ENCODE data around the gene VPS52. TPM values are rescaled to one million over a fixed set of nuclear protein-coding genes. Genes with fewer than 3 reads are reported as not detected.

VPS52 gene
- total and polyA plus RNA-seq, 9 of the 15 experiments (the other 6 are each of a cell fraction or from before 2014, with no cell fraction given): 24.4 to 103 (median 40.2) TPM

GRCh38 chr6:33279971-33280511 lies 8.4 kb upstream of the VPS52 start (continued):
- TF ChIP-seq, protein P1, sequence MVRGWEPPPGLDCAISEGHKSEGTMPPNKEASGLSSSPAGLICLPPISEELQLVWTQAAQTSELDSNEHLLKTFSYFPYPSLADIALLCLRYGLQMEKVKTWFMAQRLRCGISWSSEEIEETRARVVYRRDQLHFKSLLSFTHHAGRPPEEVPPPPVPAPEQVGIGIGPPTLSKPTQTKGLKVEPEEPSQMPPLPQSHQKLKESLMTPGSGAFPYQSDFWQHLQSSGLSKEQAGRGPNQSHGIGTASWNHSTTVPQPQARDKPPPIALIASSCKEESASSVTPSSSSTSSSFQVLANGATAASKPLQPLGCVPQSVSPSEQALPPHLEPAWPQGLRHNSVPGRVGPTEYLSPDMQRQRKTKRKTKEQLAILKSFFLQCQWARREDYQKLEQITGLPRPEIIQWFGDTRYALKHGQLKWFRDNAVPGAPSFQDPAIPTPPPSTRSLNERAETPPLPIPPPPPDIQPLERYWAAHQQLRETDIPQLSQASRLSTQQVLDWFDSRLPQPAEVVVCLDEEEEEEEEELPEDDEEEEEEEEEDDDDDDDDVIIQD (CRISPR knock-in tag; IDR thresholded peaks at IDR 0.05): no peak
- TF ChIP-seq BCLAF1 (IDR thresholded peaks at IDR 0.05; ENCODE audit: borderline replicate concordance in 1 of 2, control insufficient read depth in 1 of 2, low read depth in 2 of 2, low read length in 1 of 2) (peak in 1 of 2 experiments; percentile 89; a peak in 2 of 4 replicates), FOXP1 (CRISPR knock-in tag; IDR thresholded peaks at IDR 0.05) (no peak), CREBBP (IDR thresholded peaks at IDR 0.05; ENCODE audit: low read depth, low read length) (no peak), HNRNPK (IDR thresholded peaks at IDR 0.05; ENCODE audit: low read depth, low read length, poor library complexity, severe bottlenecking) (no peak), SNIP1 (IDR thresholded peaks at IDR 0.05; ENCODE audit: low read depth) (no peak), NCOA6 (IDR thresholded peaks at IDR 0.05) (no peak), GTF2B (IDR thresholded peaks at IDR 0.05; ENCODE audit: extremely low read depth, insufficient read length) (no peak), NFIX (CRISPR knock-in tag; IDR thresholded peaks at IDR 0.05; ENCODE audit: low read depth) (no peak), BHLHE40 (IDR thresholded peaks at IDR 0.05; ENCODE audit: low read length) (peak; percentile 44), ZNF277 (CRISPR knock-in tag; IDR thresholded peaks at IDR 0.05; ENCODE audit: borderline replicate concordance) (no peak)
- TF ChIP-seq, protein P2, sequence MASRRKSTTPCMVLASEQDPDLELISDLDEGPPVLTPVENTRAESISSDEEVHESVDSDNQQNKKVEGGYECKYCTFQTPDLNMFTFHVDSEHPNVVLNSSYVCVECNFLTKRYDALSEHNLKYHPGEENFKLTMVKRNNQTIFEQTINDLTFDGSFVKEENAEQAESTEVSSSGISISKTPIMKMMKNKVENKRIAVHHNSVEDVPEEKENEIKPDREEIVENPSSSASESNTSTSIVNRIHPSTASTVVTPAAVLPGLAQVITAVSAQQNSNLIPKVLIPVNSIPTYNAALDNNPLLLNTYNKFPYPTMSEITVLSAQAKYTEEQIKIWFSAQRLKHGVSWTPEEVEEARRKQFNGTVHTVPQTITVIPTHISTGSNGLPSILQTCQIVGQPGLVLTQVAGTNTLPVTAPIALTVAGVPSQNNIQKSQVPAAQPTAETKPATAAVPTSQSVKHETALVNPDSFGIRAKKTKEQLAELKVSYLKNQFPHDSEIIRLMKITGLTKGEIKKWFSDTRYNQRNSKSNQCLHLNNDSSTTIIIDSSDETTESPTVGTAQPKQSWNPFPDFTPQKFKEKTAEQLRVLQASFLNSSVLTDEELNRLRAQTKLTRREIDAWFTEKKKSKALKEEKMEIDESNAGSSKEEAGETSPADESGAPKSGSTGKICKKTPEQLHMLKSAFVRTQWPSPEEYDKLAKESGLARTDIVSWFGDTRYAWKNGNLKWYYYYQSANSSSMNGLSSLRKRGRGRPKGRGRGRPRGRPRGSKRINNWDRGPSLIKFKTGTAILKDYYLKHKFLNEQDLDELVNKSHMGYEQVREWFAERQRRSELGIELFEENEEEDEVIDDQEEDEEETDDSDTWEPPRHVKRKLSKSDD (conservative IDR thresholded peaks at IDR 0.05; ENCODE audit: low read length): 0 out of 2 replicates have a peak, but pooled peaks have one; percentile 56
- TF ChIP-seq, protein P3, sequence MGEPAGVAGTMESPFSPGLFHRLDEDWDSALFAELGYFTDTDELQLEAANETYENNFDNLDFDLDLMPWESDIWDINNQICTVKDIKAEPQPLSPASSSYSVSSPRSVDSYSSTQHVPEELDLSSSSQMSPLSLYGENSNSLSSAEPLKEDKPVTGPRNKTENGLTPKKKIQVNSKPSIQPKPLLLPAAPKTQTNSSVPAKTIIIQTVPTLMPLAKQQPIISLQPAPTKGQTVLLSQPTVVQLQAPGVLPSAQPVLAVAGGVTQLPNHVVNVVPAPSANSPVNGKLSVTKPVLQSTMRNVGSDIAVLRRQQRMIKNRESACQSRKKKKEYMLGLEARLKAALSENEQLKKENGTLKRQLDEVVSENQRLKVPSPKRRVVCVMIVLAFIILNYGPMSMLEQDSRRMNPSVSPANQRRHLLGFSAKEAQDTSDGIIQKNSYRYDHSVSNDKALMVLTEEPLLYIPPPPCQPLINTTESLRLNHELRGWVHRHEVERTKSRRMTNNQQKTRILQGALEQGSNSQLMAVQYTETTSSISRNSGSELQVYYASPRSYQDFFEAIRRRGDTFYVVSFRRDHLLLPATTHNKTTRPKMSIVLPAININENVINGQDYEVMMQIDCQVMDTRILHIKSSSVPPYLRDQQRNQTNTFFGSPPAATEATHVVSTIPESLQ (CRISPR knock-in tag; IDR thresholded peaks at IDR 0.05): no peak
